BJ (cell line): ENCODE data around the gene AIFM1. TPM values are rescaled to one million over a fixed set of nuclear protein-coding genes. Genes with fewer than 3 reads are reported as not detected.

Source experiments
- CTCF ChIA-PET: fragments of 350-600 bp; formaldehyde crosslinking; extraction: SDS; loops from one replicate; lab custom pipeline; 2021; ENCODE audit warnings: antibody characterized with exemption, inconsistent platforms; lab: Yijun Ruan, JAX
- POLR2A ChIA-PET: fragments of 300-600 bp; sonication (Branson Sonifier 250); formaldehyde crosslinking; extraction: SDS; loops from one replicate; lab custom pipeline; 2021; ENCODE audit warnings: antibody characterized with exemption; lab: Charles Lee
- DNase-seq: peaks from one replicate; pipeline ENCODE4 v3.0.0-alpha.2; 2011; ENCODE audit warnings: low read depth
- H3K27me3 ChIP-seq: 2 replicates; pipeline ENCODE4 v1.6.0; 2011; ENCODE audit warnings: low read length; ENCODE audit not compliant: control insufficient read depth, insufficient read depth
- H3K36me3 ChIP-seq: 2 replicates; pipeline ENCODE4 v1.5.1; 2011; ENCODE audit warnings: low read length; ENCODE audit not compliant: control insufficient read depth, insufficient read depth
- H3K4me3 ChIP-seq: 2 replicates; pipeline ENCODE4 v1.5.1; 2011; ENCODE audit warnings: low read depth, mild to moderate bottlenecking, control low read depth, low read length
- polyA plus RNA-seq: library from polyadenylated mRNA; depleted of rRNA; stranded (reverse); fragments of >200 nt; gene quantifications from 2 replicates; pipeline ENCODE4 v1.2.3, GENCODE V29; 2011
- TF ChIP-seq, protein P1 (sequence below): IDR thresholded peaks from 2 replicates; pipeline ENCODE4 v1.5.1; 2011; ENCODE audit warnings: low read depth, mild to moderate bottlenecking, control low read depth, inconsistent platforms, low read length, moderate library complexity; ENCODE audit not compliant: insufficient read depth

The AIFM1 gene
- polyA plus RNA-seq, 1 experiment: 23.2 TPM

DNA sequence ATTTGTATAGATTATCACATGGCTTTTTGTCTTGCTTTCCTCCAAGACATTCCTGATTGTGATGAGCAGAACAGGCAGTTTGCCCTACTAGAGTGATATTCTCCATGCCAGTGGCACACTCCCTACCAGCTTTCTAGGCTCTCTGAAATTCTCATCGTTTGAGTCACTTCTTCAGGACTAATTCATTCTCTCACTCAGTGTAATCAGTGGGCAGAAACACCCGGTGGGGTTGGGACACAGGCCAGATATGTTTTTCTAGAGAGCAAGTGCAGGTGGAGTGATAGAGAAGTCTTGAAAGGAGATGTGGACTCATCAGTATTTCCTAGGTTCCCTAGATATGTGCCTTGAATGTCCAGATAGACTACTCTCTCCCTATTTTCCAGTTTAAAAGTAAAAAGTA is 19.2 kb upstream of the AIFM1 start:
- Histone ChIP-seq H3K4me3 (no peak overlapping the region), H3K36me3 (no peaks in the 10 kb centered on the region), H3K27me3 (no peaks in the 10 kb centered on the region)
- TF ChIP-seq, protein P1, sequence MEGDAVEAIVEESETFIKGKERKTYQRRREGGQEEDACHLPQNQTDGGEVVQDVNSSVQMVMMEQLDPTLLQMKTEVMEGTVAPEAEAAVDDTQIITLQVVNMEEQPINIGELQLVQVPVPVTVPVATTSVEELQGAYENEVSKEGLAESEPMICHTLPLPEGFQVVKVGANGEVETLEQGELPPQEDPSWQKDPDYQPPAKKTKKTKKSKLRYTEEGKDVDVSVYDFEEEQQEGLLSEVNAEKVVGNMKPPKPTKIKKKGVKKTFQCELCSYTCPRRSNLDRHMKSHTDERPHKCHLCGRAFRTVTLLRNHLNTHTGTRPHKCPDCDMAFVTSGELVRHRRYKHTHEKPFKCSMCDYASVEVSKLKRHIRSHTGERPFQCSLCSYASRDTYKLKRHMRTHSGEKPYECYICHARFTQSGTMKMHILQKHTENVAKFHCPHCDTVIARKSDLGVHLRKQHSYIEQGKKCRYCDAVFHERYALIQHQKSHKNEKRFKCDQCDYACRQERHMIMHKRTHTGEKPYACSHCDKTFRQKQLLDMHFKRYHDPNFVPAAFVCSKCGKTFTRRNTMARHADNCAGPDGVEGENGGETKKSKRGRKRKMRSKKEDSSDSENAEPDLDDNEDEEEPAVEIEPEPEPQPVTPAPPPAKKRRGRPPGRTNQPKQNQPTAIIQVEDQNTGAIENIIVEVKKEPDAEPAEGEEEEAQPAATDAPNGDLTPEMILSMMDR: no peak
- DNase-seq: no peak
- ChIA-PET POLR2A (no interaction called here), CTCF (no interaction called here)

DNA sequence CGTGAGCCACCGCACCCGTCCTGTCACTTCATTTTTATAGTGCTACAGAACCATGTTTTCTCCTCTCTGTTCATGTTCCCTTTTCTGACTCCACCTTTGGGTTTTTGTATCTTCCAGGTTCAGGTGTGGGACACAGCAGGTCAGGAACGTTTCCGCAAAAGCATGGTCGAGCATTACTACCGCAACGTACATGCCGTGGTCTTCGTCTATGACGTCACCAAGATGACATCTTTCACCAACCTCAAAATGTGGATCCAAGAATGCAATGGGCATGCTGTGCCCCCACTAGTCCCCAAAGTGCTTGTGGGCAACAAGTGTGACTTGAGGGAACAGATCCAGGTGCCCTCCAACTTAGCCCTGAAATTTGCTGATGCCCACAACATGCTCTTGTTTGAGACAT is 18.5 kb upstream of the AIFM1 start:
- H3K36me3 ChIP-seq: no peaks in the 10 kb centered on the region
- CTCF ChIA-PET: no interaction called here
- POLR2A ChIA-PET: no interaction called here
- no peaks in the 10 kb centered on the region for H3K27me3 ChIP-seq
- TF ChIP-seq, protein P1: no peak
- DNase-seq: no peak
- H3K4me3 ChIP-seq: no peak overlapping the region

DNA sequence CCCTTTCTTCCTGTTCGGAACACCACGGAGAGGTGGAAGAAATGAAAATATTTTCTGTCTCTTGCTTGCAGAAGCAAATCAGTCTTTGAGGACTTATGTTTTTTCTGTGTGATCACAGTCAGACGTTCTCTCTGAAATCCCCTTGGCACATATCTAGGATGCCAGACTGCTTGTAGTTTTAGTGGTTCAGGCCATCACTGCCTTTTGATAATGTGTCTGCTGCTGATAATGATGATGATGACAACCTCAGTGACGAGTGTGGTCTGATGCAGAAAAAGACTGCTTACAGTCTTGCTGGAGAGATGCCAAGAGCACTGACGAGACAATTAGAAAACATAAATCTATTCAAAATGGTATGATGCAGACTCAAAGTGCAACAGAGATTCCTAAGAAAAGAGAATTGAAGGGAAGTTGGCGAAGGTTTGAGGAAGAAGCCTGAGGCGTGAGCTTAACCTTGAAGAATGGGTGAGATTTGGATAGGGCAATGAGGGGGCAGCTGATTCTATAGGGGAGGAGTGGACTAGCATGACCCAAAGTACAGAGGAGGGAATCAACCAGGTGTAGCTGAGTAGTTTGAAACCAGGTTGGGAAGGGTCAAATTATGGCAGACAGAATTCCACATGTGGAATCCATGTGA is 14.1 kb upstream of the AIFM1 start:
- no peaks in the 10 kb centered on the region for H3K27me3 ChIP-seq
- no peak for DNase-seq
- TF ChIP-seq, protein P1: no peak
- CTCF ChIA-PET: interaction anchor here (1.1 kb wide), 1 partner anchor 61 kb away, joined by 3 read pairs; no protein-coding TSS in a partner anchor
- no peak overlapping the region for H3K4me3 ChIP-seq
- POLR2A ChIA-PET: no interaction called here
- H3K36me3 ChIP-seq: no peaks in the 10 kb centered on the region

DNA sequence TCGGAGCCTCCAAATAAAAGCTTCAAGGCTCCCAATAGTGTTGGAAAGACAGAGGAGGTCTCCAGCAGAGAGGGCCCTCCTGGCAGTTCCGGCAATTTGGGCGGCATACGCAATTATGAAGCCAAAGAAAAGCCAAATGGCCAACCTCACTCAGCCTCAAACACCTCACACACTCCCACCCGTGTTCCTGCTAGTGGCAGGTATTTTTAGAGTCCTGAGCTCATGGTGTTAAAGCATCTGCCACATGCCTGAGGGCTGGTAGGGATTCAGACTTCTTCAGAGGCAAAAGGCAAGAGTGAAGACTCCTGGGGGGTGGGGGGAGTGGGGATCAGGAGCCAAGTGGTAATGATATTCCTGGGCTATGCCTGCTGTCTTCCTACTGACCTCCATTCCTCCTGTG is 13.5 kb upstream of the AIFM1 start:
- Histone ChIP-seq H3K27me3 (no peaks in the 10 kb centered on the region), H3K4me3 (no peak overlapping the region), H3K36me3 (no peaks in the 10 kb centered on the region)
- POLR2A ChIA-PET: interaction anchor here (0.6 kb wide), 1 partner anchor 10 kb away, joined by 4 read pairs; no protein-coding TSS in a partner anchor
- no peak for DNase-seq
- TF ChIP-seq, protein P1: no peak
- CTCF ChIA-PET: no interaction called here

DNA sequence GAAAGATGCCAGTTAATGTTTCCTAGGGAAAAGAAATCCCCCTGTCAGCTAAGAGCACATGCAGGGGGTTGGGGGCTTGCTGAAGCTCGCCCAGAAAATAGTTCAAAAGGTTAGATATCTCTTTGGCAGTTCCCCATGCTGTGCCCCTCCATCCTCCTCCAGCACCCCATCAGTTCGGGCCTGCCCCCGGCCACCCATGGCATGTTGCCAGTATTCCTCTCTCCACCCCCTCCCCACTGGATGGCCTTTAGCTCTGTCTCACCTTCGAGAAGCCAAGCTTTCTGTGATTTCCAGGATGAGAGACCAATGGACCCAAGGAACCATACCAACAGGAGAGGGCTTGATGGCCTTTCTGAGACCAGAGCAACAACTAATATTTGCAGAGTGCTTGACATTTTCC is 11.3 kb upstream of the AIFM1 start:
- Histone ChIP-seq H3K4me3 (no peak overlapping the region), H3K36me3 (no peaks in the 10 kb centered on the region), H3K27me3 (no peaks in the 10 kb centered on the region)
- TF ChIP-seq, protein P1: no peak
- ChIA-PET CTCF (interaction anchor here (1.4 to 1.8 kb wide), 2 partner anchors 12 to 15 kb away, joined by 4 to 6 read pairs; no protein-coding TSS in a partner anchor), POLR2A (no interaction called here)
- no peak for DNase-seq
